Keratinocyte (primary cell): ENCODE data around the gene HOXD11.

Source experiments
- EZH2 ChIP-seq: IDR thresholded peaks from one replicate; pipeline ENCODE4 v1.6.1; 2012; ENCODE audit warnings: inconsistent platforms, mild to moderate bottlenecking, low read length, moderate library complexity
- TF ChIP-seq, protein P1 (sequence below), 3 experiments: IDR thresholded peaks in 1 of 3; conservative IDR thresholded peaks in 1 of 3; optimal IDR thresholded peaks in 1 of 3; 2 replicates in 2 of 3; 3 replicates in 1 of 3; pipeline versions ENCODE3 to v1.5.1; 2011; ENCODE audit warnings: low read length in 3 of 3, mild to moderate bottlenecking in 3 of 3, moderate library complexity in 2 of 3, control low read depth in 1 of 3, inconsistent platforms in 1 of 3; ENCODE audit not compliant: insufficient read depth in 2 of 3; ENCODE audit errors: extremely low read depth in 1 of 3

DNA sequence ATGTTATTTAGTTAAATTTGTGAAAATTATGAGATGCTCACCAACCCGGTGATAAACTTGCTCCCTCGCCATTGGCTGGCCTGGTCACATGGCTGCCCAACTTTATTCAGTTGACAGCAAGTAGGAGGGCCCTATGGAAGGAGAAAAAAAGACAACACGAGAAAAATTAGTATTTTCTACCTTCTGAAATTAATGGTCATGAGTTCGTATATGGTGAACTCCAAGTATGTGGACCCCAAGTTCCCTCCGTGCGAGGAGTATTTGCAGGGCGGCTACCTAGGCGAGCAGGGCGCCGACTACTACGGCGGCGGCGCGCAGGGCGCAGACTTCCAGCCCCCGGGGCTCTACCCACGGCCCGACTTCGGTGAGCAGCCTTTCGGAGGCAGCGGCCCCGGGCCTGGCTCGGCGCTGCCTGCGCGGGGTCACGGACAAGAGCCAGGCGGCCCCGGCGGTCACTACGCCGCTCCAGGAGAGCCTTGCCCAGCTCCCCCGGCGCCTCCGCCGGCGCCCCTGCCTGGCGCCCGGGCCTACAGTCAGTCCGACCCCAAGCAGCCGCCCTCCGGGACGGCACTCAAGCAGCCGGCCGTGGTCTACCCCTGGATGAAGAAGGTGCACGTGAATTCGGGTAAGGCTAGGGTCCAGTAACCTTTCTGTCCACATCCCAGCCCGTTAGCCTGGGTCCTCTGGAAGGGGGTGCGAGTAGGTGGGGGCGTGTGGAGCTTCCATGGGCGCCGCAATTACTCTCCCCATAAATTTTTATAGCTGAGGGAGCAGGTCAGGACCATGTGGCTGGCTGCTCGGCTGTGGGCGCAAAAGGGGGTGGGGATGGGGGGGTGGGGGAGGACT is 44.6 kb downstream of the HOXD11 start, which contains the start of gene HOXD4:
- TF ChIP-seq, protein P1, sequence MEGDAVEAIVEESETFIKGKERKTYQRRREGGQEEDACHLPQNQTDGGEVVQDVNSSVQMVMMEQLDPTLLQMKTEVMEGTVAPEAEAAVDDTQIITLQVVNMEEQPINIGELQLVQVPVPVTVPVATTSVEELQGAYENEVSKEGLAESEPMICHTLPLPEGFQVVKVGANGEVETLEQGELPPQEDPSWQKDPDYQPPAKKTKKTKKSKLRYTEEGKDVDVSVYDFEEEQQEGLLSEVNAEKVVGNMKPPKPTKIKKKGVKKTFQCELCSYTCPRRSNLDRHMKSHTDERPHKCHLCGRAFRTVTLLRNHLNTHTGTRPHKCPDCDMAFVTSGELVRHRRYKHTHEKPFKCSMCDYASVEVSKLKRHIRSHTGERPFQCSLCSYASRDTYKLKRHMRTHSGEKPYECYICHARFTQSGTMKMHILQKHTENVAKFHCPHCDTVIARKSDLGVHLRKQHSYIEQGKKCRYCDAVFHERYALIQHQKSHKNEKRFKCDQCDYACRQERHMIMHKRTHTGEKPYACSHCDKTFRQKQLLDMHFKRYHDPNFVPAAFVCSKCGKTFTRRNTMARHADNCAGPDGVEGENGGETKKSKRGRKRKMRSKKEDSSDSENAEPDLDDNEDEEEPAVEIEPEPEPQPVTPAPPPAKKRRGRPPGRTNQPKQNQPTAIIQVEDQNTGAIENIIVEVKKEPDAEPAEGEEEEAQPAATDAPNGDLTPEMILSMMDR (optimal IDR thresholded peaks at IDR 0.05 in 1 of 3, IDR thresholded peaks at IDR 0.05 in 1 of 3, conservative IDR thresholded peaks at IDR 0.05 in 1 of 3; ENCODE audit: extremely low read depth in 1 of 3, insufficient read depth in 2 of 3, low read length in 3 of 3) = no peak
- TF ChIP-seq EZH2 = peak; percentile 66
